ENCODE results near the gene SMYD3.

DNA sequence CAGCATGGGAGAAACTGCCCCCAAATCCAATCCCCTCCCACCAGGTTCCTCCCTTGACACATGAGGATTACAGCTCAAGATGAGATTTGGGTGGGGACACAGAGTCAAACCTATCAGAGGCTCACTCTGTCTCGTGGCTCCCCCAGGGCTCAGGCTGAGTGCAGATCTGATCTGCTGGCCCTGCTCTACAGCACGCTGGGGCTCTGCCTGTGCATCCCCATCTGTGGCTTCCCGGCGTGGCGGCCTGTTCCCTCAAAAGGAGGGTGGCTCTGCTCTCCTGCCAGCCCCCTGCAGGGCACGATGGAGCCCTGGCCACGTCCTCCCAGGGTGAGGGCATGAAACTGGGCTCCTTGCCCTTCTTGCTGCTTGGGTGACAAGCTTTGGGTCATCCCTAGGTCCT is 19.8 kb upstream of the SMYD3 start:
- TF ChIP-seq, protein P1, sequence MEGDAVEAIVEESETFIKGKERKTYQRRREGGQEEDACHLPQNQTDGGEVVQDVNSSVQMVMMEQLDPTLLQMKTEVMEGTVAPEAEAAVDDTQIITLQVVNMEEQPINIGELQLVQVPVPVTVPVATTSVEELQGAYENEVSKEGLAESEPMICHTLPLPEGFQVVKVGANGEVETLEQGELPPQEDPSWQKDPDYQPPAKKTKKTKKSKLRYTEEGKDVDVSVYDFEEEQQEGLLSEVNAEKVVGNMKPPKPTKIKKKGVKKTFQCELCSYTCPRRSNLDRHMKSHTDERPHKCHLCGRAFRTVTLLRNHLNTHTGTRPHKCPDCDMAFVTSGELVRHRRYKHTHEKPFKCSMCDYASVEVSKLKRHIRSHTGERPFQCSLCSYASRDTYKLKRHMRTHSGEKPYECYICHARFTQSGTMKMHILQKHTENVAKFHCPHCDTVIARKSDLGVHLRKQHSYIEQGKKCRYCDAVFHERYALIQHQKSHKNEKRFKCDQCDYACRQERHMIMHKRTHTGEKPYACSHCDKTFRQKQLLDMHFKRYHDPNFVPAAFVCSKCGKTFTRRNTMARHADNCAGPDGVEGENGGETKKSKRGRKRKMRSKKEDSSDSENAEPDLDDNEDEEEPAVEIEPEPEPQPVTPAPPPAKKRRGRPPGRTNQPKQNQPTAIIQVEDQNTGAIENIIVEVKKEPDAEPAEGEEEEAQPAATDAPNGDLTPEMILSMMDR (IDR thresholded peaks at IDR 0.05; ENCODE audit: borderline replicate concordance, extremely low read depth, low read length, poor library complexity, severe bottlenecking), result no peak
- TF ChIP-seq EZH2 (IDR thresholded peaks at IDR 0.05; ENCODE audit: borderline replicate concordance, low read depth, low read length, severe bottlenecking), result no peak

Measured in DND-41 (cell line).